GM19239 (cell line): ENCODE results near the gene THSD8.
"Not testable (repeated sequence)": the region's sequence is repeated elsewhere in the genome, so short reads cannot be mapped to it uniquely, and the experiment has no call there.

ENCODE experiments used
- DNase-seq: peaks from one replicate; pipeline ENCODE4 v3.0.0; 2011; ENCODE audit warnings: low spot score; ENCODE audit not compliant: insufficient read length
- FAIRE-seq: peaks from 2 replicates; lab custom pipeline; 2011; peaks lifted over from hg19 to GRCh38; lab: Jason Lieb, UNC

The THSD8 gene

GRCh38 chr19:12817188-12817587 is 15.3 kb downstream of the THSD8 start:
- not testable (repeated sequence) for FAIRE-seq, DNase-seq

DNA sequence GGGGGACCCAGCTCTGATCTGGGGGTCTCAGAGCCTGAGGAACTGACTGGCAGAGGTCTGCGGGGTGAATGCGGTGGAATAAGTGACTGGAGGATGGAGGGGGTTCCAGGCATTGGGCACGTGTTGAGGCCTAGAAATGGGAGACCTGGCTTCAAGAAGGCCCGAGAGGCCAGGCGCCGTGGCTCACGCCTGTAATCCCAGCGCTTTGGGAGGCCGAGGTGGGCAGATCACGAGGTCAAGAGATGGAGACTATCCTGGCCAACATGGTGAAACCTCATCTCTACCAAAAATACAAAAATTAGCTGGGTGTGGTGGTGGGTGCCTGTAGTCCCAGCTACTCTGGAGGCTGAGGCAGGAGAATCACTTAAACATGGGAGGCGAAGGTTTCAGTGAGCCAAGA is 15.9 kb downstream of the THSD8 start:
- not testable (repeated sequence) for FAIRE-seq, DNase-seq

DNA sequence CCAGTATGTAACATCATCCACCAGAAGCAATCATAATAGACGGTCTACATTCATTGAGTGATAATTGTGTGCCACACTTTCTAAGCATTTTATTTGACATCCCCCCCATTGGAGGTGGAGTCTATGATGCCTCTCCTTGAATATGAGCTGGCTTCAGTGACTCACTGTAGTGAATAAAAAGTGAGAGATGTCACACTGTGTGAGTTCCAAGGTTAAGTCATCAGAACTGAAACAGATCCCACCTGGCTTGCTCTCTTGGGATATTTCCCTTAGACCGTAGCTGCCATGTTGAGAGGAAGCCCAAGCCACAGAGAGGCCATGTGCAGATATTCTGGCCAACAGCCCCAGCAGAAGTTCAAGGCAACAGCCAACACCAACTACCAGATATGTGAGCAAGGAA is 19.9 kb downstream of the THSD8 start:
- DNase-seq = no peak
- no peak for FAIRE-seq

DNA sequence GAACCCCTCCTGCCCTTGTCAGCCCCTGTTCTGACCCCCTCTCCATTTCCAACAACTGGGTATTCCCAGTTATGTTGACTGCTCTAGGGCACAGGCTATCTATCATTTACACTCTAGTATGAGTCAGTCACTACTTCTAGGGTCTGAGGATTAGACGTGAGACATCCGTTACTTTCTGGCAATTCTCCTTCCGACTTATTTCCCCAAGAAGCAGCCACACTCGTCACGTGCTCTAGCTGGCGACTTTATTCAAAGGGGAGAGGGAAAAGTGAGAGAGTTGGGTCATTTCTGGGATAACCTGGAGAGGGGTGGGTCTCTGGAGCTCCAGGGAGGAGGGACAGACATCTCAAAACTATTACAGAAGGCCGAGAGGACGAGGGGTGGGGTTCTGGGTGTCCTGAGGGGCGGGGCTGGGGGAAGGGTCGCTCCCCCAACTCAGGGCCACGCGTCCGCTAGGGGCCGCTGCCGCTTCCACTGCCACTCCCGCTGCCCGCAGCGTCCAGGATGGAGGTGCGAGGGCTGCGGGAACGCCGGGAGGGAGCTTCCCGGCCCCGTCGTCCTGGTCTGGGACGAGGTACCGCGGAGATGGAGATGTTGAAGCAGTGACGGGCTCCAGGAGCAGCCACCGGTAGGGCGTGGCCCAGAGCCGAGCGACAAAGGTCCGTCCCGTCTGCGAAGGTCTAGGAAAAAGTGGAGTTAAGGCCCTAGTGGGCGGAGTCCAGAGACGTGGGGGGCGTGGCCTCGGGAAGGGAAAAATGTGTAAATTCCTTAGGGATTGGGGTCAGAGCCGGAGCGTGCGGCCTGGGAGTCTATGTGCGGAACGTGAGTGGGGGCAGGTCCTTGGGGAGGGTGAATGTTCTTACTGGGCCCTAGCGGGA is 23.6 kb downstream of the THSD8 start:
- FAIRE-seq (no peak), DNase-seq (no peak)

- DNase-seq = no peak
- no peak for FAIRE-seq
Observed at GRCh38 chr19:12828494-12828893, 26.6 kb downstream of the THSD8 start.

DNA sequence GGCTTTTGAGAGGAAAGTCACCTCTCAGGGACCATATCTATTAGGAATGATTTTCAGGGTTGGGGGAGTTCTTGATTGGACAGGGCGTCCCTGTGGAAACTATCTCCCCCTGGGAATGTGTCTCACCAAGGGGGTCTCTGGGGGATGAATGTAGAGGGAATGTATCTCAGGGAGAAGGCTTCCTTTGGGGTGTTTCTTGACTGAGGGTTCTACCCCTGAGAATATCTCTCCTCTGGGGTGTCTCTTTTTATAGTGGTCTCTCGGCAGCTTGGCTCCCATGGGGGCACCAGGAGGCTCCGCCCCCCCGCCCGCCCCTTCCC is 31.5 kb downstream of the THSD8 start:
- FAIRE-seq = no peak
- no peak for DNase-seq

GRCh38 chr19:12833738-12834565 is 32.1 kb downstream of the THSD8 start:
- DNase-seq = no peak
- no peak for FAIRE-seq

DNA sequence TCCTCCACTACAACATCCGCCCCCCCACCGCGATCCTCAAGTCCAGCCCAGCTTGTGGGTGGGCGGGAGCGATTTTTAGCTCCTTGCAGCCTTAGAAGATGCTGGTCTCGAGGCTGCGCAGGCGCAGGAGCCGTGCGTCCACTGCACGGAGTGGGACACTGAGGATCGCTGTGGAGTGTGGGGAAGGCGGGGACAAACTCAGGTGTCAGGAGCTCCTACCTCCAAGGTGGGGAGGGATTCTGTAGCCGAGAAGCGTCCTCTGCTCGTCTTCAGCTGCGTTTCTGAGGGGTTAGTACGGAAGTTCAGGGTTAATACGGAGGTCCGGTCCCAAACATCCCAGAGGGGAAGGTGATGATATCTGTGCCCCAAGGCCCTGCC is 32.7 kb downstream of the THSD8 start, which contains the start of gene RTBDN:
TSS of gene RTBDN (minus strand) at position 14 of the 378 bp plus-strand sequence. CDS start 4,600 bp downstream, outside the sequence.
- FAIRE-seq = no peak

DNA sequence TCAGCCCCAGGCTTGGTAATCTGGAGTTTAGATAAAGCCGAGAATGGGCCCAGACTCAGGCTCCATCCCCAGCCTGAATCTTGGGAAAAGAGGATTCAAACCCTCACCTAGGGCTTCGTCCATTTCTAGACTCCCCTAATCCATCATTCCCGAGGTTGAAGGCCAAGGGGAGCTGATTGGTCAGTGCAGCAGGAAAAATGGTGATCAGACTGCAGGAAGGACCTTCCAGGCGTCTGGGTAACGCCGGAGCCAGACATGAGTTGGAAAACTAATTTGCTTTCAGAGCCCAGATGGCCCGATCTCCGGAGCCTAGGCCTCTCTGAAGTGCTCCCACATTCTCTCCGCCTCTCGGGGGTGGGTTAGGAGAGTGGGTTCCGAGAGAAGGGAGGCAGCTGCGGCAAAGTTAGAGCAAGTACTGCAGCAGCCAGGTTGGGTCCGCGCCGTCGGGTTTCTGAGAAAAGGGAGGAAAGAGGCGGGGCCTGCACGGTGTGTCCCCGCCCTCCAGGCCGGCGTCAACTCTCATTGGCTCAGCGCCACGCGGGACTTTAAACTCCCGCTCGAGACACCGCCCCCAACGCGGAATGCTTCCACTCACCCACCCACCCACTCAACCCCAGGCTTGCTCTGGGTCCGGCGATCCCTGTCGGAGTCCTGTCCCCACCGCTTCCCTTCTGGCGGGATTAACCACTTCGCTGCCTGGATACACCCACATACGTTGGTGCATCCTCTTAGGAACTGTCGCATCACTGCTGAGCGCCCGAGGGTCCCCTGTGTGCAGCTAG is 33.3 kb downstream of the THSD8 start:
- DNase-seq (no peak), FAIRE-seq (no peak)

More for the DNA sequence above, 32.7 kb downstream of the THSD8 start, which contains the start of gene RTBDN:
- no peak for DNase-seq

- FAIRE-seq (no peak), DNase-seq (no peak)
Observed at GRCh38 chr19:12836529-12836863, 34.6 kb downstream of the THSD8 start.

DNA sequence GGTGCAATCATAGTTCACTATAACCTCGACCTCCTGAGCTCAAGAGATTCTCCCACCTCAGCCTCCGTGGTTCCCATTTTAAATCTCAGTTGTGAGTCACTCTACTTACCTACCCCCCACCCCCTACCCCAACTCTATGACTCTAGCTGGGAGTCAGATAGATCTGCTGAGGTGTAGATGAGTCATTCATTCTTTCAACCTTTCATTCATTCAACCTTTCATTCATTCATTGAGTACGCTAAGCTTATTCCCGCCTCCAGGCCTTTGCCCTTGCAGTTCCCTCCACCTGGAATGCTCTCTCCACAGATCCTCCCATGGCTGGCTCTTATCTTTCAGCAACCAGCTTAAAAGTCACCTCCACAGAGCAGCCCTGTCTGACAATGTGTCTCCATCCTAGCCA is 35.4 kb downstream of the THSD8 start:
- FAIRE-seq = no peak
- DNase-seq = no peak

DNA sequence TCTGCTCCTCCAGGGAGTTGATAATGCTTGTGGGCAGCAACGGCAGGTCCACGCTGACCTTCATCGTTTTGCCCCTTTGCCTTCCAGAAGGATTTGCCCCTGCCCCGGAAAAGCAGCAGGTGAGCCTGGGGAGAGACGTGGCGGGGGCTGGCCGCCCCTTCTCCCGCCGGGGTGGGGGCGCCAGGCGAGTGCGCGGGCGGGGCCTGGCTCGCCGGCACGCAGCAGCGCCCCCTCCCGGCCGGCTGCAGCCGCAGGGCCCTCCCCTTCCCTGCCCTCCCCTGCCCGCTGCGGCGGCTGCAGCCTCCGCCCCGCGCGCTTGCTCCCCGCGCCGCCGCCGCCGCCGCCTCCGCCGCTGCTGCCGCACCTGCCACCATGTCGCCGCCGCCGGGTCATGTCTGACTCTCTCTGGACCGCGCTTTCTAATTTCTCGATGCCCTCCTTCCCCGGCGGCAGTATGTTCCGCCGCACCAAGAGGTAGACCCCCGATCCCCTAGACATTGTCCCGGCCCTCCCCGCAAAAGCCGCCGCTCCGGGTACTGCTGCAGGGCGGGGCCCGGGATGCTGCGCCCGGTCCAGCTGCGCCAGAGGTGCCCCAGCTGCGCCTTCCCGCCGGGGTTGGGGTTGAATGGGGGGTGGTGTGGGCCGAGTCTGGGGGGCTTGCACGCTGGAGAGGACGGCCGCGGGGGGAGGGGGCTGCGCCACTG is 36.5 kb downstream of the THSD8 start, which contains the start of gene MAST1:
TSS of gene MAST1 (plus strand) at position 334 of the 704 bp plus-strand sequence. CDS start at position 392, 58 bp downstream.
- no peak for DNase-seq
- no peak for FAIRE-seq

DNA sequence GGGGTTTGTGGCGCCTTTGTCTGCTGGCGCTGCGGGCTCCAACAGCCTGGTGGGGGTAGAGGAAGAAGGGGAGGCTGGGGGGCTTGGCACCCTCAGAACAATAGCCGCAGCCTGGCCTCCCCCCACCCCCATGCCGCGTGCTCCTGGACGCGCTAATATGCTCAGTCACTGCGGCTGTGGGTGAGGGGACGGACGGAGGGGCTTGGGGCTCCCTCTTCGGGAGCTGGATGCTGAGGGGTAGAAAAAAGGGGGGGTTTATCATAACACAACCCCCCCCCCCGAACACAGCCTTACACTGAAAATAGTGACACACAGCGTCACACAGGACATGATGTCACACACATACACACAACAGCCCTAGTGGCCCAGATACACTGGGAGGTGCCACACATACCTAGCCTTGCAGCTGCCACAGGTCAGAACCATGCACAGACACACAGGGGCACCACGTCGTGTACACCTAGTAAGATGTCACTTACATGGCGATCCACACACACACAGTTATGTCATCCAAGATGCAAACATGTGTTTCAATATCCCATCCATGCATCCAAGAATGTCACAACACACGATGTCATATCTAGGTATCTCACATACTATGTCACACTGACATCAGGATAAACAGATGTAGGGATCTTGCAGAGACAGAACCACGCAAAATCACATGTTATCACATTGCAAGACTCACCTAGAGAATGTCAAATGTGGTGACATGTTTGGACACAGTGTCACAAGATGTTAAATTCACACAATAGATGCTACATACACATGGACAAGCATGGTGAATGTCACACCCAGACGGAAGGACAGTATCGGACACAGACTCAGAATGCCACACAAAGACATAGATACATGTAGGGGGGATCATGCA is 37.3 kb downstream of the THSD8 start:
- no peak for FAIRE-seq
- DNase-seq = no peak

DNA sequence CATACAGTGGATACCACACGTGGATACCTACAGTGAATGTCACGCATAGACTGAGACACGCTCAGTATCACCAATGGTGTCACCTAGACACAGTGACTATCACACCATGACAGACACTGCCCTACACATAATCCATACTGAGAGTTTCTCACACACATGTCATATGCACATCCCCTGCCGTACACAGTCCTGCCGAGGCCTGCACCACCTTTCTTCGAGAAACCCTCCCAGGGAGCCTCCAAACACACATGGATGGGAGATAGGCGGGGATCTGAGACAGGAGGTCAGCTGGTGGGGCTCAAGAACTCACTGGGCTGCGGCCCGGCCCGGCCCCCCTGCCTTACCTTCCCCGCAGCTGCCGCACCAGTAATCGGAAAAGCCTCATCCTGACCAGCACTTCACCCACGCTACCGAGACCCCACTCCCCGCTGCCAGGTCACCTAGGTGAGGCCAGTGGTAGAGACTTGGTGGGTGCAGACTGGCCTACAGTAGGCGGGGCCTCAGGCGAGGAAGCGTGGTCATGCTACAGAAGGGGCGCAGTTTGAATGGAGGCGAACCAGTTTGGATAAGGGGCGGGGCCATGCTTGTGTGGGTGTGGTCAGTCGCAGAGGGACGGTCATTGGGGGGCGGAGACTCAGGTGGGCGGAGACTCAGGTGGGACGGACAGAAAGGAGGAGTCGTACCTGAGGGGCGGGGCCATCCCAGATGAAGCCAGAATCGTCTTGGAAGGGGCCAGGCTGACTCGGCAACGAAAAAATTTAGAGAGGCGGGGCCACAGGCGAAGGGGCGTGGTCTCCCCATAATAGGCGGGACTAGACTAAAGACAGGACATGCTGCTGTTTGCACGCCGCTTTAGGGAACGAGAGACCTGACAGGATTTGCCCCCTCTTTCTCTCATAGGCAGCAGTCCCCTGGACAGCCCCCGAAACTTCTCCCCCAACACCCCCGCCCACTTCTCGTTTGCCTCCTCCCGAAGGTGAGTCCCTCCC is 38.5 kb downstream of the THSD8 start:
- FAIRE-seq = no peak
- no peak for DNase-seq

GRCh38 chr19:12841094-12841493 is 39.2 kb downstream of the THSD8 start:
- FAIRE-seq (no peak), DNase-seq (no peak)

DNA sequence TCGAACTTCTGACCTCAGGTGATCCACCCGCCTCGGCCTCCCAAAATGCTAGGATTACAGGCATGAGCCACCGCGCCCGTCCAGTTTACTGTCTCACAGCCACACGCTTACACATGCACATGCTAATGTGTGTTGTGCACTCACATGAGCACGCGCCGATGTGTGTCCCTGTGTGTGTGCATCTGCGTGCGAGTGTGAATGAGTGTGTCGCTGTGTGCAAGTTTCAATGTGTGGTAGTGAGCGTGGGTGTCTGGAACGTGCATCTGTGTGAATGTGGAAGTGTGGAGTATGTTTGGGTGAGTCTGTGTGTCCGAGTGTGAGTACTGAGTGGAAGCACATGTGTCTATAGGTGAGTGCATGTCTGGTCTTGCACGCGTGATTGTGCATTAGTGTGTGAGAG is 40.6 kb downstream of the THSD8 start:
- no peak for DNase-seq
- no peak for FAIRE-seq

GRCh38 chr19:12843328-12843727 is 41.5 kb downstream of the THSD8 start:
- no peak for FAIRE-seq

More at GRCh38 chr19:12843328-12843727, 41.5 kb downstream of the THSD8 start:
- no peak for DNase-seq
